ENCODE measurements around the gene AP3D1.
A peak's percentile ranks its signal among the peaks of the same experiment; 100 is the strongest.
"Not testable (repeated sequence)": the region's sequence is repeated elsewhere in the genome, so short reads cannot be mapped to it uniquely, and the experiment has no call there.

AP3D1 gene

DNA sequence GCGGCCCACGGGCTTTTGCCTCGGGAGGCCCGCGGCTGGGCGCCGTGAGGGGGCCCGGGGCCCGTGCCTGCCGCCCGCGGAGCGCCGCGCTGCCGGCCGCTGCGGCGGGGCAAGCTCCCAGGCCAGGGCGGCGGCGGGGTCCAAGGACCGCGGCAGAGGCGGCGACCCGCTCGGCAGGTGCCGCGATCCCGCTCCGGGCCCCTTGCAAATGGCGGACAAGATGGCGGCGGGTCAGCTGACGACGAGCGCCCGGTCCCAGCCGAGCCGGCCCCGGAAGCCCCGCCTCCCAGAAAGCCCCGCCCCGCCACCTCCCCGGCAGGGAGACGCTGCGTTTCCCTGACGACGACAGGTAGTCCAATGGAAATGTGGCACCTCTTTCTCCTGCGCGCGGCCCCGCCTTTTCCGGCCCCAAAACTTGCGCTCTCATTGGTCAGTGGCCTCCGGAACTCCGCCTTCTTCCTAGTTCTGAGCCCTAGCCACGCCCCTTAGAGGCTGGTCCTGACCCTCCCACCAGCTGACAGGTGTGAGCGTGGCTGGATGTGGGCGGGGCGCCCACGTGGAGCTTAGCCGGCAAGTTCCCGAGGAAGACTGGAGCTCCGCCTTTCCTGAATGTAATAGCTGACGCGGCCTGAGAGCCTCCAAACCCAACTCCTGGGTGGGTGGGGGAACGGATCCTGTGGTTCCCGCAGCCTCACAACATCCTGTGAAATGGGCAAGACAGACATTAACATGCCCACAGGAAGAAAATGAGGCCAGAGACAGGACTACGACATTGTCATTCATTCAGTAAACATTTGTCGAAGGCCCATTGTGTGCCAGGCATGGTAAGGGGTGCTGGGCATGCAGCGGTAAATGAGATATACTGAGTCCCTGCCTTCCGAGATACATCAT lies at the start of gene AP3D1:
TSS of gene AP3D1 (minus strand) at position 228 of the 891 bp plus-strand sequence. CDS start 232 bp downstream, outside the sequence.
- DNase-seq (ENCODE audit: low spot score) = peak; percentile 100

DNA sequence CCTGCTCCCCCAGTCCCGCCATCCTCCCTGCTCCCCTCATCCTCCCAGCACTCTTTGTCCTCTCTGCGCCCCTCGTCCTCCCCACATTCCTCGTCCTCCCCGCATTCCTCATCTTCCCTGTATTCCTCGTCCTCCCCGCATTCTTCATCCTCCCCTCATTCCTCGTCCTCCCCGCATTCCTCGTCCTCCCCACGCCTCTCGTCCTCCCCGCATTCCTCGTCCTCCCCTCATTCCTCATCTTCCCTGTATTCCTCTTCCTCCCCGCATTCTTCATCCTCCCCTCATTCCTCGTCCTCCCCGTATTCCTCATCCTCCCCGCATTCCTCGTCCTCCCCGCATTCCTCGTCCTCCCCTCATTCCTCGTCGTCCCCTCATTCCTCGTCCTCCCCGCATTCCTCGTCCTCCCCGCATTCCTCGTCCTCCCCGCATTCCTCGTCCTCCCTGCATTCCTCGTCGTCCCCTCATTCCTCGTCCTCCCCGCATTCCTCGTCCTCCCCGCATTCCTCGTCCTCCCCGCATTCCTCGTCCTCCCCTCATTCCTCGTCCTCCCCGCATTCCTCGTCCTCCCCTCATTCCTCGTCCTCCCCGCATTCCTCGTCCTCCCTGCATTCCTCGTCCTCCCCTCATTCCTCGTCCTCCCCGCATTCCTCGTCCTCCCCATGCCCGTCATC lies 49.4 kb upstream of the AP3D1 start:
- not testable (repeated sequence) for DNase-seq (ENCODE audit: low spot score)

DNA sequence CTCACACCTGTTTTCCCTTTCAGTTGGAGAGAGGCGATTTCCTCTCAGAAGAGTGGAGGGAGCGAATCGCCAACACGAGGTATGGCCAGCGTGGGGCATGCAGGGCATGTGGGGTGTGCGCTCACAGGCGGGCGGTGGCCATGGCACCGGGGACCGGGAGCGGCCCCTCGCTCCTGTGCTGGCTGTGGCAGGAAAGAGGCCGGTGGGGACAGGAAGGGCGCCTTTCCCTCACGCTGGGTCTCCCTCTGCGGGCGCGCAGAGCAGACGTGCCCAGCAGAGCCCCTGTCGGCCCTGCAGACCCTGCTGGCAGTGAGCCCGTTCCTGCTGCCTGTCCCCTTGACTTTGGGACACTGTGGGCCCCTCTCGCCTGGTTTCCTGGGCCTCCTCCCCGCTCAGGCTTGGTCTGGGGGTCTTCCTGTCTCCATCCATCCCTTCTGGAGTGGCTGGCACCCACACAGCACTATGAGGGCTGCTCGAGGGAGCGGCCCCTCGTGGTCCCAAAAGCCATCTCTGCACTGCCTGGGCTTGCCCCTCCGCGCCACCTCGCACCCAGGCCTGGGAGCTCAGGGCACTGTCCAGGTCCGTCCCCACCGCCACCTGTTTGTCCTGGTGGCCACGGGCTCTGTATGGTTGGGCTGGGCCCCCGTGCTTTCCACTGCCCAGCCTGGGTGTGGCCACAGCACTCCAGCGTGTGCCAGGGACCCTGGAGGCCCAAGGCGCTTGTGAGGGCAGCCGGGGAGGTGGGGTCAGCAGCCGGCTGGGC lies 48.7 kb upstream of the AP3D1 start:
- DNase-seq (ENCODE audit: low spot score) = no peak

DNA sequence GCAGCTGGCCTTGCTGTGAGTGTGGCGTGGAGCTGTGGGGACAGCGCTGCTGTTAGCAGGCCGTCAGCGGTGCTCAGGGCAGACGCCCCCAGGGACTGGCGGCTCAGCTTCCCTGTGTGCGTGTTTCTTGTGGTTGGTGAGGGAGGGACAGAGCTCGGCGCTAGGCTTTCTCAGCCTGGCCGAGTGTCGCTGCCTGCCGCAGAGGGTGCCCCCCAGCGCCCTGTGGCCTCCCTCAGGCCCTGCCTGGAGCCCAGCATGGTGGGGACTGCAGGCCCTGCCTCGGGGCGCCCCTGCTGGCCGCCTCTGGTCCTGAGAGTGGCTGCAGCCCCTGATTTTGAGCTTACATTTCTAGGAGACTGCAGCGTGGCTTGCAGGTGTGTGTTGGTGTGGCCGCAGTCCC lies 47.8 kb upstream of the AP3D1 start:
- no peak for DNase-seq (ENCODE audit: low spot score)

DNA sequence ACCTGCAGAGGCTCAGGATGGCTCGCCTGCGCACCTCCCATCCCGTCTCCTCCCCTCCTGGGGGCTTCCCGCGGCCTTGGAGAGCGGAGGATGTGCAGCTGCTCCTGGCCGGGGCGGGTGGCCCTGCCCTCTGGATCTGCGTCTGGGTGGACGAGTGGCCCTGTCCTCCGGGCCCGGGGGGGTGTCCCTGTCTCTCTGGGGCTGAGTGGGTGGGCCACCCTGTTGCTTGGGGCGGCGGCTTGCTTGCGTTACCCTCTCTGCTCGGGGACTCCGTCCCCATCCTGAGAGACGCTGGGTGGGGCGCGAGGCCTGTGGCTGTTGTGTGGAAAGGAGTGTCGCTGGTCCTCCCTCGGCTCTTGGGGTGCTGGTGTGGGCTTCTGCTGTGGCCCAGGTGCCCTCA lies 47.0 kb upstream of the AP3D1 start:
- DNase-seq (ENCODE audit: low spot score) = no peak

DNA sequence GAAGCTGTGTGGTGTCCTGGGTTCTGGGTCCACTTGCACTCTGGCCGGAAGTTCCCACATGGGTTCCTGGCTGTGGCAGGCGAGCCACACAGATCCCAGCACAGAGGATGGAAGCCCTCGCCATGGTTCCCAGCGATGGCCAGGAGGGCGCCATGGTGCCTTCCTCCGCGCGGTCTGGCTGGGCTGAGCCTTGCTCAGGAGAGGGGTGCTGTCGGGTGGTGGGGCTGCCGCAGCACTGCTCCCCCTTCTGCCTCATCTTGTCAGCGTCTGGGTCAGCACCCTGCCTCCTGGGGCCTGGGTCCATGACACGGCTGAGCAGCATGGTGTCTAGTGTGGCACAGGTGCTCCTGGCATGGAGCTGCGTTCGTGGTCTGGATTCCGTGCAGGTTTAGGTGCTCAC lies 45.9 kb upstream of the AP3D1 start:
- DNase-seq (ENCODE audit: low spot score) = no peak

DNA sequence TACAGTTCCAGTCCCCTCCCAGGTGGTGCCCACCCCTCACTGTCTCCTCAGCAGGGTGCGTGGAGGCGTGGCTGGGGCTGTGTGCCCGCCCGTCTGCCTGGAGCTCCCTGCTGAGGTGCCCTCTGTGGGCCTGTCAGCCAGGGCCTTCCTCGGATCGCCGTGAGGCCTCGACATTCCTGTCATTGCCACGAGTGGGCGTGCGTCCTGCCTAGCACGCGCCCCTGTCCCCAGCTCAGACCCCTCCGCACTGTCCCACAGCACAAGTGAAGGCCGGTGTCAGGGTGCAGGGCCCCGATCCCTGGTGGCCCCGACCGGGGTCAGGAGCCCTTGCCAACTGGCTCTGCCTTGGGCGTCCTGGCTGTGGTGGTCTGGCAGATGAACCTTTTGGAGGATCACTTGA lies 44.5 kb upstream of the AP3D1 start:
- no peak for DNase-seq (ENCODE audit: low spot score)

DNA sequence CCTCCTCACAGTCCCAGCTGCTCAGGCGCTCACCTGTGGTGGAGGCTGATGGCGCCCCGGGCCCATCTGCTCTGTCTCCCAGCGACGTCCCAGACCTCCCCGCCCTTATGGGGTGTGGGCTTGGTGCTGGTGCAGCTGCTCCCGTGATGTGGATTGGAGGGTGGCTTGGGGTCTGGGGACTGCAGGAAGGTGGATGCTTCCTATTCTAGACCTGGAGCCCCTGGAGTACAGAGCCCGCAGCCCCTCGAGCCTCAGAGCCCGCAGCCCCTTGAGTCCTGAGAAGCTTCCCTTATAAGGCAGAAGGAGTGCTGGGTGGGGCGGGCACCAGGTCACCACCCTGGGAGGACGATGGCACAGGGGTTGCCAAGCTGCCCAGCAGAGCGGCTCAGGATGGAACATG lies 44.0 kb upstream of the AP3D1 start:
- no peak for DNase-seq (ENCODE audit: low spot score)

DNA sequence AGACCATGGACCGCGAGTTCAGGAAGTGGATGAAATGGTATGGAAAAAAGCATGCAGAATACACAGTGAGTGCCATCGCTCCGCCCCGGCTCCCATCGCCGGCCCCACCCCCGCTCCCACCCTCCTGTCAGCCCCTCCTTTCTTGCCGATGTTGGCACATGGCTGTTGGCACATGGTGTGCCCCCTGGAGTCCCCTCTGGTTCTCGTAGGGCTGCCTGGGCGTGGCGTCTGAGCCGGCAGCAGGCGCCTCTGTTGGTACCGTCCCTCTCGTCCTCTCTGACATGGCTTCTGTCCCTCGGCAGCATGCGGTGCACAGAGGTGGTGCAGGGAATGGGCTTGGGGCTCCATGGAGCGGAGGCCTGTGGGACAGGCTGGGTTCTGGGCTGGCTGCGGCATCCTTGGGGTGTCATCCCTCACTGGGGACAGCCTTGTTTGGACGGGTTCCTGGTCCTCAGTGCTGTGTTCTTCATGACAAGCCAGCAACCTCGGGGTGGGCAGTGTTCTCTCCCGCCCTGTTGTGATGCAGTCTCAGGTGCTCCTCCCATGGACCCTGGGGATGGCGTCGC lies 43.2 kb upstream of the AP3D1 start:
- DNase-seq (ENCODE audit: low spot score) = no peak

DNA sequence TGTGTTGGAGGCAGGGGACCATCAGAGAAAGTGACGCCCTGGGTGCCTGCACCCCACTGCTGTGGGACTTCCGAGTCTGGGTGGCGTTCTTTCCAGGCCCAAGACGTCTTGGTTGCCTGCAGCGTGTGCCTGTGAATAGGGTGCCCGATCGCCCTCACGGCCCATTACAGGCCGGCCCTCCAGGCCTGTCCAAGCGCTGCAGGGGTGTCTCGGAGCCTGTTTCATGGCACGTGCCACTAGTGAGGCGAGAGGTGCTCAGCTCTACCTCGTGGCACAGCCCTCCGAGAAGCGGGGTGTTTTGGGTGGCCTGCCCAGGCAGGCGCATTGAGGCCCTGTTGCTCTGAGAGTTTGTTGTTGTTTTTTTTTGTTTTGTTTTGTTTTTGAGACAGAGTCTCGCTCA lies 42.4 kb upstream of the AP3D1 start:
- no peak for DNase-seq (ENCODE audit: low spot score)

DNA sequence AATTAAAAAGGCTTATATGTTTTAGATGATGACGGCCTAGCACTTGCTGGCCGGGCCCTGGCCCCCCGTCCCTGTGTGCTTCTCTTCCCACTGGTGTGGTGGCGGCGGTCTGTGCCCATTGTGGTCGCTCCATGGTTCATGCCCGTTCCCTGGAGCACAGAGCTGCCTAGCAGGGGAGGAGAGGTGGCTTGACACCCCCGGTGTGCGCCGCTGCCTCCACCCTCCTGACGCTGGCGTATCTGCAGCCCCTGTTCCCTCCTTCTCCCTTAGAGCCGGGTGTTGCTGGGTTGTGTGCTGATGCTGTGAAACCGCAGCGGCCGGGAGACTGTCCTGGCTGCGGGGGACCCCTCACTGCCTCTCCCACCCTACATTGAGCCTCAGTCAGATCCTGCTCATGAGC lies 41.5 kb upstream of the AP3D1 start:
- no peak for DNase-seq (ENCODE audit: low spot score)

DNA sequence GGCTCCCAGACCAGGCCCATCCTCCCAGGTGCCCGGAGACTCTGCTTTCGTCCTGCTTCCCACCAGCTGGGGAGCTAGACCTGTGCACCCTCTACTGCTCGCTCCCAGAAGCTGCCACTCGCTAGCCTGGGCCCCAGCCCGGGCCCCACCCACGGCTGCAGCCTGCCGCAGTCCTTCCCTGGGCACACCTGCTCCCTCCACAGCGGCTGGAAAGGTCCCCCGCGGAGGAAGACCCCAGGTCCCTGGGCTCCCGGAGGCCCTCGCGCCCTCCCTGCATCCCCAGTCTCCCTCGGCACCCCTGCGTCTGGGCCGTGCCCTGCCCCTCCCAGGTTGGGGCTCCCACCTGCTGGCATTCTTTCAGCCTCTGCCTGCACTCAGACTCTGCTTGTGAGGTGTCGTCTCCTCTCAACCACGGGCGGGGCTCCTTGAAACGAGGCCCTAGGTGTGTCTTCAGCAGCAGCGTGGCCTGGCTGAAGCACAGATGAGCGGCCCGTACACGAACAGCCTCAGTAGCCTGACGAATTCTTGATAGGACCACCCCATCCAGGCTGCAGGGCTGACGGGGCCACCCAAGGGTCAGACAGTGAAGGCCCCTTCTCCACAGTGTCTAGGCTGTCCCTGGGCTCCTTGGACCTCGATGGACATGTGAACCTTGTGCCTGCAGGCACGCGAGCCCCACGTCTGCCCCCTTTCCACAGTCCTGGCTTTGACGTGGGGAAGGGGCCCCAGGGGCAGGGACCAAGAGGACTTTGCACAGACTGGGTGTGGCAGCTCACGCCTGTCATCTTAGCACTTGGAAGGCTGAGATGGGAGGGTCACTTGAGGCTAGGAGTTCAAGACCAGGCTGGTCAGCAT lies 40.3 kb upstream of the AP3D1 start:
- no peak for DNase-seq (ENCODE audit: low spot score)

DNA sequence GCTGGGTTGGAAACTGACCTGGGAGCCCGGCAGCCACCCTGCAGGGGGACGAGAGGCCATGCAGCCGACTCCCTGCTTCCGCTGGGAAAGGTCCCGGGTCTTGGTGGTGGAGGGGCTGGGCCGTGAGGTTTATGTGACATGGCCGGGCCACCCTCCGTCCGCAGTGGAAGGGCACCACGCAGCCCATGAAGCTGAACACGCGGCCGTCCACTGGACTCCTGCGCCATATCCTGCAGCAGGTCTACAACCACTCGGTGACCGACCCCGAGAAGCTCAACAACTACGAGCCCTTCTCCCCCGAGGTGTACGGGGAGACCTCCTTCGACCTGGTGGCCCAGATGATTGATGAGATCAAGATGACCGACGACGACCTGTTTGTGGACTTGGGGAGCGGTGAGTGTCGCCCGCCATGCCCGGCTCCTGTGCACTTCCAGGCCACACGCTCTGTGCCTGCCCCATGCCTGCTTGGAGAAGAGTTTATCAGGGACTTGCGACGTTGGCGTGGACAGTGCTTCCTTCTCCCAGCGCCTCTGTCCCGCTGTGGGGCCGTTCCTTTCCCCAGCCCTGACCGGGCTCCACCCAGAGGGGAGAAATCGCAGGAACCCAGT lies 39.6 kb upstream of the AP3D1 start:
- DNase-seq (ENCODE audit: low spot score) = no peak

DNA sequence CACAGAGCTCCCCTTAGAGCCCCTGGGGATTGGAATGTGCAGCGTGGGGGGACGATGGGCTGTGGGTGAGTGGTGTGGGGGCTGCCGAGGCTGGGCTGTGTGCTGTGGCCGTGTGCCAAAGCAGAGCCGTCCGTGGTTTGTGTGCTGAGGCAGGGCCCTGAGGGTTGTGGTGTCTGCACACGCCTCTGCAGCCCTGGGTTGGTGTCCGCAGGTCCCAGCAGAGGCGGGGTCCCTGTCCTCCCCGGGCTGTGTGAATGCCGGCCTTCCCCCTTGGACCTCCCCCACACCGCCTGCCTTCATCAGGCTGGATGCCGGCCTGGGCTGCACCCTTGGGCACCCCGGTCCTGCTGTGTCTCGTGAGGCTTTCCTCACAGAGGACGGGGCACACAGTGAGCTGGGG lies 38.5 kb upstream of the AP3D1 start:
- no peak for DNase-seq (ENCODE audit: low spot score)

DNA sequence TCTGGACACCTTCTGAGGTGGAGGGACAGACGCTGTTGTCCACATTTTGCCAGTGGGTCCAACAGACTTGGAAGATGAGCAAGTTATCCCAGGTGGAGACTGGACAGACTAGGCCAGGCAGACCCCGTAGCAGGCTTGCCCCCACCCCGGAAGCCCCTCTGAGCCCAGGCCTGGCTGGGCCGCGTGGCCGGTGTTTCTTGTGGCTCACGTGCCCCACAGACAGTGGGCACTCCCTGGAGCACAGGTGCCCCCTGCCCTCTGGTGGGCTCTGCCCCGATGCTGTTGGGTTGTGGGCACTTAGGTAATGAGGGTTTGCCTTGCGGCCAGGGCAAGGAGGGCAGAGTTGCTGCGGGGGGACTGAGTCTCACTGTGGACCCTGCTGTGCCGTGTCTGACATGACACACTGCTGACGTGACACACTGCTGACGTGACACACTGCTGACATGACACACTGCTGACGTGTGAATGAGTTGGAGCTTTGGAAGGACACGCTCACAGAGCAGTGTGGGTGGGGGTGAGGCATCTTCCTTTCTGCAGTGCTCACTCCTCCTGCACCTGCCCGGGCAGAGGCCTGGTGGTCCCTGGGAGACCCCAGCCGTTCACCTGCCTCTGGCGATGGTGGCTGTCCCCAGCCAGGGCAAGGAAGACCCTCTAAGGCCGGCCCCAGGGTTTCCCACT lies 37.5 kb upstream of the AP3D1 start:
- DNase-seq (ENCODE audit: low spot score) = no peak

DNA sequence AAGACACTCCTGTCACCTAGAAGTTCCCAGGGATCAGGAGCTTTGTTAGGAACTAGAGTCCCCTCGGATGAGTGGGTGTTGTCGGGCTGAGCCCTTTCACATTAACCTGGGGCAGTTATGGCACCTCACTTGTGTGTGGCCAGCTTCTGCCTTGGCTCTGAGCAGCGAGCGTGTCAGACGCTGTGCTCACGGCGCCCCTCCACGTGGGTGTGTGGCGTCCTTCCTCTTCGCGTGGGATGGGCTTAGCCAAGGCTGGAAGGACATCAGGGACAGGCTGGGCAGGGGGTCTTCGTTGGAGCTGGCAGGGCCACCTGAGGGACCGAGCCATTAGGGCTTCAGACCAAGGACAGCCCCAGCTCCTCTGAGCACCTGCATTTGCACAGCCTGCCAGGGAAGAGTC lies 35.8 kb upstream of the AP3D1 start:
- DNase-seq (ENCODE audit: low spot score) = no peak

DNA sequence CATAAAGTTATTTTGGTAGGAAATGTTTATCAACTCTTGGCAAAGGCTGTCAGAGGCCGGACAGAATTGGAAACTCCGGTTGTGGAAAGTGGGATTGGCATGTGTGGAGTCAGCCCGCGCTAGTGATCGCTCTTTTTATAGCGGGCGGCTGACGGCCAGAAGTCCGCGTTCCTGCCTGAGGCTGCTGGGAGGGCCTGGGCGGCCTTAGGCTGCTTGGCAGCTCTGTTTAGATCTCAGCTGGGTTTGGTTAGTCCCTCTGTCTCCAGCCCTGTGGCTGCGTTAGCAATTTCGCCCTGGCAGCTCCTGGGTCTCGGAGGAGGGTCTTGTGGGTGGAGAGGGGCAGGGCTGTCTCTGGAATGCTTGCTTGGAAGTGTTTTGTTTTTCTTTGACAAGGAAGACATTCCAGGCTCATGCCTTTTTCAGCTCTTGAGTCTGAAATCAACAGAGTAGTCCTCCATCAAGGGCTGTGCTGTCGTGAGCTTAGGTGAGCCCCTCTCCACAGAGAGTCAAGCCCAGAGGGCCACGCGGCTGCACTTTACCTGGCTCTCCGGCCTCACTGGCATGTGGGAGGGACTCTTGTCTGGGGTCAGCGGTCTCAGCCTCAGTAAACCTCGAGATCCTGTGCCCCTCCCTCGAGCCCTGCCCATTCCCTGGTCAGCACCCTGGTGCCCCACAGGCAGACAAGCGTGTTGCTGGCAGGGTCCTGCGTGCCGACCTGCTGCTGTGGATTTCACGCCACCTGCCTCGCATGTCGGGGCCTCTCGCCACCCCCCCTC lies 34.9 kb upstream of the AP3D1 start:
- no peak for DNase-seq (ENCODE audit: low spot score)

DNA sequence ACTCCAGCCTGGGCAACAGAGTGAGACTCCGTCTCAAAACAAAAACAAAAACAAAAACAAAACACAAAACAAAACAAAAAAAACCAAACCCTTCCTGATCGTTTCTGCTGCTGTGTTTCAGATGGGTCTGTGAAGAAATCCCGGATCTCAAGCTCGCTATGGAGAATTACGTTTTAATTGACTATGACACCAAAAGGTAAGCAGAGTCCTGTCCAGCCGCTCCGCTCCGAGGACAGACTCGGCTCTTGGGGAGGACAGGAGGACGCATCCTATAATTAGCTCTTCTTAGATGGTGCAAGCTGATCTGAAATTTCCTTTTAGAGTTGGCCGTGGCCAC lies 34.3 kb upstream of the AP3D1 start:
- no peak for DNase-seq (ENCODE audit: low spot score)

DNA sequence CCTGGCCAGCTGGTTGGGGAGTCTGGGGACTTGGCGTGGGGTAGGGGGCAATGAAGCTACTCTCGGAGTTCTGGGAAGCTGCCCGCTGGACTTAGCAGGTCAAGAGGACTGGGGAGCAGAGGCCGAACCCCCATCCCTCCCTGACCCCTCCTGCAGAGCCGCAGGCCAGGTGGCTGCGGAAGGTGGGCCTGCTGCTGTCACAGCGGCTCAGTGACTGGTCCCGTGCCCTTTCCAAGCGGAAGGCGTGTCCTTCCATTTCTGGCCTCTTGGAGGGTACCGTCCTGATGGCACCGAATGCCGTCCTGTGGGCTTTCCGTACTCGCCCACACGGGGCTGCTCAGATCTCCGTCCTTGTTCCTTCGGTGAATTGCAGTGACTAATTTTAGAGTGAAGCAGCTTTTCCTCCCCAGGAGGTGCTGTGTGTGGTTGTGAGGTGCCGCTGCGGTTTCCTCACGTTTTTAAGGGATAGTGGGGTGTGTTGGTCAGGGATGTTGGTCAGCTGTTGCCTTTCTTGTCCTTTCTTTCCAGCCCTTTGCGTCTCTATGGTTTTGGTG lies 33.1 kb upstream of the AP3D1 start:
- no peak for DNase-seq (ENCODE audit: low spot score)

DNA sequence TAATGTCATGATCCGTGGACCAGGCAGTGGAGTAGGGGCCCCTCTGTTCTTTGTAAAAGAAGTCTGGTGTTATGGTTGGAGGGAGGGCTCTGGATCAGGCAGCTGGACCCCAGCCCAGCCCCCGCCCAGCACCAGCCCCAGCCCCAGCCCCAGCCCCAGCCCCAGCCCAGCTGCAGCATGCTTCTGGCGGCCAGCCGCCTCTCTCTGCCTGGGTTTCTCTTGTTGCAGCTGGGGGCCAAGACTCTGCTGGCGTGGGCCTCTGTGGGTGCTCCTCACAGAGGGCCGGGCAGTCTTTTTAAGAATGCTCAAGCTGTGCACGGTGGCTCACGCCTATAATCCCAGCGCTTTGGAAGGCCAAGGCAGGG lies 30.2 kb upstream of the AP3D1 start:
- DNase-seq (ENCODE audit: low spot score) = no peak
